SW 1271 (cell line): ENCODE measurements around the gene RNF38.
A peak's percentile ranks its signal among the peaks of the same experiment; 100 is the strongest.
"Not testable (repeated sequence)": the region's sequence is repeated elsewhere in the genome, so short reads cannot be mapped to it uniquely, and the experiment has no call there.

ENCODE experiments used
- DNase-seq, 2 experiments: peaks; one replicate each; lab custom pipeline; 2025; lab: John Stamatoyannopoulos, UW

RNF38 gene

DNA sequence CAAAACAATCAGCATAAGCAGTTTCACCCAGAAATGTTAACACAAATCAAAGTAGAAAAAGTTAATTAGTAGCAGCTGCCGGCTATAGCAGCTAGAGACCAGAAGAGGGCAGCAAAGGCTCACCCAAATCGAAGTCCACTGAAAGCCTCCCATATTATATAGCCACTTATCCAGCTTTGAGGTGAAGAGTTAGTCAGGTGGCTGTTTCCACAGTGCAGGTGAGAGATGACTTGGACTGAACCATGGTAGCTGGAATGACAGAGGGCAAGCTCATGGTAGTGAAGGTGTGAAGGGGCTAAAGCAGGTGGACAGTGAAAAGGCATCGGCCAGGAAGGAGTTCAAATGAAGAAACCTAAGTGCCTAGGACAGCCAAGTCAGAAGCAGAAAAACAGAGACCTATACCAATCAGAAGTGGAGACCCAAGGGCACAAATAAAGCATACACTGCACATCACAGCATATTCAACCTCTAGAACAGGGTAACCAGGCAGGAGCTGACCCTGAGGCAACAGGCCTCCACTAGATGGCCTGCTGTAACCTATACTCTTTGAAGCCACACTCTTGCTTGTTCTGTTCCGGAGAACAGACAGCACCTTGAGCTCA lies 7.2 kb upstream of the RNF38 start:
- DNase-seq = peak in 1 of 2 experiments; percentile 52

DNA sequence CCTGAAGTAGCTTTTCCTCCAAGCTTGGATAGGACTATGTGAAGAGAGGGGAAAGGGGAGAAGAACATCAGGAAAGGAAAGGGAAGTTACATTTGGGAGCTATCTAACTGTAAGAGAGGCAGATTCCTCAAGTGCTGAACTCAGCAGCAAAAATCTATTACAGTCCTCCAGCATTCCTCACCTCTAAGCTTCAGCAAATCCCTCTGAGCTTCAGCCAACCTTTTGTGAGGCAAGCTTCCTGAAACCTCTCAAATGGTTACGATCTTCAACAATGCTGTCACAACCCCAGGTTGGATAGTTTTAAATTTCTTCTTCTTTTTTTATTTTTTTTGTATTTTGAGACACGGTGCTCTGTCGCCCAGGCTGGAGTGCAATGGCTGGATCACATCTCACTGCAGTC lies 2.5 kb upstream of the RNF38 start:
- DNase-seq = no peak

GRCh38 chr9:36401897-36402480 lies 1.9 kb upstream of the RNF38 start:
- no peak for DNase-seq

- peak in 1 of 2 experiments; percentile 80 for DNase-seq
Measured at GRCh38 chr9:36401164-36401740, 1.2 kb upstream of the RNF38 start.

- peak; percentile 33 to 80 for DNase-seq
Measured at GRCh38 chr9:36400332-36401163, 479 bp upstream of the RNF38 start.

GRCh38 chr9:36398745-36399144 lies 1.3 kb downstream of the RNF38 start:
- no peak for DNase-seq

DNA sequence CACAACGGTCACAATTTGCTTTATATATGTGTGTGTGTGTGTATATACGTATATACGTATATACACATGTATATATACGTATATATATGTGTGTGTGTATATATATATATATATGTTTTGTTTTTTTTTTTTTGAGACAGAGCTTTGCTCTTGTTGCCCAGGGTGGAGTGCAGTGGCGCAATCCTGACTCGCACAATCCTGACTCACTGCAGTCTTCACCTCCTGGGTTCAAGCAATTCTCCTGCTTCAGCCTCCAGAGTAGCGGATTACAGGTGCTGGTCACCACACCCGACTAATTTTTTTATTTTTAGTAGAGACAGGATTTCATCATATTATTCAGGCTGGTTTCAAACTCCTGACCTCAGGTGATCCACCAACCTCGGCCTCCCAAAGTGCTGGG lies 3.1 kb downstream of the RNF38 start:
- DNase-seq = no peak

DNA sequence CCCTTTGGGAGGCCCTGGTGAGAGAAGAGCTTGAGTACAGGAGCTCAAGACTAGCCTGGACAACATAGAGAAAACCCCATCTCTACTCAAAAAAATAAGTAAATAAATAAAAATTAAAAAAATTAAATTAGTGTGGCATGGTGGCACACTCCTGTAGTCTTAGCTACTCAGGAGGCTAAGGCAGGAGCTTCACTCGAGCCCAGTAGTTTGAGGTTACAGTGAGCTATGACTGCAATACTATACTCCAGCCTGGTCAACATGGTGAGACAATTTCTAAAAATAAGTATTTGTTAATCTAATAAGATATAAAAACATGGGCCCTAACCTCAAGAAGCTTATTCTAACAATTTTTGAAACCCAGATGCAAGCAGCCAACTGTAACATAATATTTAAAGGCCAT lies 7.6 kb downstream of the RNF38 start:
- no peak for DNase-seq

DNA sequence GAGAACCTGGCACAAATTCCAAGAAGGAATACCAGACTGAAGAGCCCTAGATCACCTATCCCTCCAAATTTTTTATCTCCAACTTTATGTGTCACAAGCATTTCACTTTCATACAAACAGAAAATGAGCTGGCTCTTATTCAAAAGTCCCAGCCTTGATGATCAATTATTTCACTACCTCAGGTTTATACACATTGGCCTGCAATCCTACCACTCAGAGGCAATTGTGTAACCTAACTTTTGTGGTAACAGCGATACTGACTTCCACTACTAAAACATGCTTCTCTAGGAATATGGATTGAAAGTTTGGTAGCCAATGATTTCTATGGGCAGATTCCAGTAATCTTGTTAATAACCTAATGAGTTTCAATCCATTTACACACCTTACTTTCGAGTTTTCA lies 10.5 kb downstream of the RNF38 start:
- DNase-seq = no peak

DNA sequence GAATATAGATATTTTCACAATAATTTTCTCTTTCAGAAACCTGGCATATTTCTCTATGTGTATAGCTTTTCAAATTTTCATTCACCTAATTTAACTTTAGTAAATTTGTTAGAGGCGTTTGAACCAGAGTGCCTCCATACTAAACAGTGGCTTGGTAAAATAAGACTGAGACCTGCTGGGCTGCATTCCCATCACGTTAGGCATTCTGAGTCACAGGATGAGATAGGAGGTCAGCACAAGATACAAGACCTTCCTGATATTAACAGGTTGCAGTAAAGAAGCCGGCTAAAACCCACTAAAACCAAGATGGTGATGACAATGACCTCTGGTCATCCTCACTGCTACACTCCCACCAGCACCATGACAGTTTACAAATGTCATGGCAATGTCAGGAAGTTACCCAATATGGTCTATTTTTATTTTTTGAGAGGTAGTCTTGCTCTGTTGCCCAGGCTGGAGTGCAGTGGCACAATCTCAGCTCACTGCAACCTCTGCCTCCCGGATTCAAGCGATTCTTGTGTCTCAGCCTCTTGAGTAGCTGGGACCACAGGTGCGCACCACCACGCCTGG lies 13.6 kb downstream of the RNF38 start:
- not testable (repeated sequence) for DNase-seq

- no peak for DNase-seq
Measured at GRCh38 chr9:36382484-36382883, 17.6 kb downstream of the RNF38 start.

DNA sequence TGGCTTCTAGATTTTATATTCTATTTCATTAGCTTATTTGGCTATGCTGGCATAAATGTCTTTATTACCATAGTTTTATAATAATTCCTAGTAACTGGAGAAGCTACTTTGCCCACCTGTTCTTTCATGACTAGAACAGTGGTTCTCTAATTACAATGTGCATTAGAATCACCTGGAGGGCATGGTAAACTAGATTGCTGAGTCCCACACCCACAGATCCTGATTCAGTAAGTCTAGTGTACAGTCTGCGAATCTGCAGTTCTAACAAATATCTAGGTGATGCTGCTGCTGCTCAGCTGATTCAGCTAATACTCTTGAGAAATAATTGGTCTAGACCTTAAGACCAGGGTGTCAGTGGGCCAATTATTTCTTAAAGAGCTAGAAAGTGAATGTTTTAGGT lies 35.5 kb downstream of the RNF38 start:
- DNase-seq = no peak

DNA sequence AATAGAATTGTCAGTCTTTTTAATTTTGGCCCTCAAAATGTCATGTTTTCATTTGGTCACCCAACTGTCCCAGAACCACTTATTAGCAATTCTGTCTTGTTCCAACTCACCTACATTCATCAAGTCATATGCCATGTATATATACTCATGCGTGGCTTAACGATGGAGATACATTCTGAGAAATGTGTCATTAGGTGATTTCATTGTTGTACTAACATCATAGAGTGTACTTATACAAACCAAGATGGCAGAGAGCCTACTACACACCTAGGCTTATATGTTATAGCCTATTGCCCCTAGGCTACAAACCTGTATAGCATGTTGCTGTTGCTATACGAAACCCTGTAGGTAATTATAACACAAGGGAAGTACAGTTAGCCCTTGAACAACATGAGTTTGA lies 36.6 kb downstream of the RNF38 start:
- DNase-seq = no peak

DNA sequence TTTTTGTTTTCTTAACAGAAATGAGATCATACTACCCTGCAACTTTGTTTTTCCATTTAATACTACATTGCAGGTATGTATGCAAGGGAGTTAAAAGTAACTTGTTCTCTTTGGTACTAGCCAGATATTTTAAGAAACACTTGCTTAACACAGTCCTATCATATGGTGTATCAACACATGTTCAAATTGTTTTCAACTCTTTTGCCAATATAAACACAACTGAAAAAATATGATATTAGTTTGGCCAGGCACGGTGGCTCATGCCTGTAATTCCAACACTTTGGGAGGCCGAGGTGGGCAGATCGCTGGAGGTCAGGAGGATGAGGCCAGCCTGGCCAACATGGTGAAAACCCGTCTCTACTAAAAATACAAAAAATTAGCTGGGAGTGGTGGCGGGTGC lies 41.6 kb downstream of the RNF38 start:
- DNase-seq = no peak

GRCh38 chr9:36357639-36358038 lies 42.4 kb downstream of the RNF38 start:
- no peak for DNase-seq

- DNase-seq = no peak
Measured at GRCh38 chr9:36346569-36346968, 53.5 kb downstream of the RNF38 start.

GRCh38 chr9:36345103-36345846 lies 54.8 kb downstream of the RNF38 start:
- DNase-seq = no peak

DNA sequence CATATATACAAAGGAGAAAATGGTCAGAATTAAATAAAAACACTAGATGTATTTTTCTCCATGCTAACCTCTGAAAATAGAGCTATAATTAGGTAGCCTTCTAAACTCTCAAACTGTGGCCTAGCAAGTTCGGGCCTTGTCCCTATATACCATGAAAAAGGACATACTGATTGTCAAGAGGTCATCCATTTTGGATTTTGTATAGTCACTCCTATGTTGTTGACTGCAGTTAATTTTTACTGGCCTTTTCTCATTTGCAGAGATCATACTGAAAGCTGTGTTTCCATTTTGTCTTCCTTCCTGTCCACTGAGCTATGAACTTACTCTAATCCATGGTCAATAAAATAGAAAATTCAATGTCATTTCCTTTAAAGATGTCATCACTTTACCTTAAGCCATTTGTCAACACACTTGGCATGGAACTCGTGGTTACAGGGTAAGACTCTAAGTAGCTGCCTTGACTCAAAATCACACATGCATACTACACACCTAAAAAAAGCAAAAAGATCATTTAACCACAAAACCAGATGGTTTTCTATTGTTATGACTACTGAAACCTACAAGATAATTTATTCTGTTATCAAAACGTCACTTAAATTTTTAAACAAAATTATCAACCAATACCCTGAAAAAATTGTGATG lies 58.0 kb downstream of the RNF38 start:
- DNase-seq = no peak

- no peak for DNase-seq
Measured at GRCh38 chr9:36337865-36338264, 62.2 kb downstream of the RNF38 start.

GRCh38 chr9:36337002-36337401 lies 63.1 kb downstream of the RNF38 start:
- no peak for DNase-seq

DNA sequence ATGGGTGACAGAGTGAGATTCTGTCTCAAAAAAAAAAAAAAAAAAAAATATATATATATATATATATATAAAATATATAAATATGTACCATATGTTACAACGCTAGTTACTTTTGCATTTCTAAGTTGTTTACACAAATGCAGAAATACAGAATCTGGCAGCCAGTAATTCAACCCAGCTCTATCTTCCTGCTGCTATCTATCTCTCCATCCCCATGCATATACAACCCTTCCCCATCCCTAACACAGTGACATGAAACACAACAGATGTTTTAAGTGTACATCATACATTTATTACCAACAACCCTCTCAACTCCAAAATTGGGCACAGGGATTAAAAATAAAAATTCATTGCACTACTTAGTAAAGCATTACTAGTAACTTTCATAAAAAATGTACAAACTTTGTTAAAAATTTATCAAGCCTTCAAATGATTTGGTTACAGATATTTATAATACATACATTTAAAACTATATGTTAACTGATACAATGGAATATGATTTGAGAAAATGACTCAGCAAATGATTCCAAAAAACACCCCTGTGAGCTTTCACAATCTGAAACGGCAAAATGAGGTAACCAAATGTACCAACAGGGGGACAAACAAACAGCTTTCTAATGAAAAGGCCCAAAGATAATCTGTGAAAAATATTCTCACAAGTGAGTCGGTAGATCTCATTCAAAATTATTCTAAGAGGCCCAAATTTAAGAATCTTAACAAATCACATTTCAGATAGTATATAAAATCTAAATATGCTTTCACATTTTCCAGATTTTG lies 63.8 kb downstream of the RNF38 start:
- DNase-seq = no peak
